ENCODE measurements around the gene GPM6B. TPM values are rescaled to one million over a fixed set of nuclear protein-coding genes. Genes with fewer than 3 reads are reported as not detected.

Gene GPM6B
- total RNA-seq, 1 experiment from 2014 or later = 0.51 TPM

DNA sequence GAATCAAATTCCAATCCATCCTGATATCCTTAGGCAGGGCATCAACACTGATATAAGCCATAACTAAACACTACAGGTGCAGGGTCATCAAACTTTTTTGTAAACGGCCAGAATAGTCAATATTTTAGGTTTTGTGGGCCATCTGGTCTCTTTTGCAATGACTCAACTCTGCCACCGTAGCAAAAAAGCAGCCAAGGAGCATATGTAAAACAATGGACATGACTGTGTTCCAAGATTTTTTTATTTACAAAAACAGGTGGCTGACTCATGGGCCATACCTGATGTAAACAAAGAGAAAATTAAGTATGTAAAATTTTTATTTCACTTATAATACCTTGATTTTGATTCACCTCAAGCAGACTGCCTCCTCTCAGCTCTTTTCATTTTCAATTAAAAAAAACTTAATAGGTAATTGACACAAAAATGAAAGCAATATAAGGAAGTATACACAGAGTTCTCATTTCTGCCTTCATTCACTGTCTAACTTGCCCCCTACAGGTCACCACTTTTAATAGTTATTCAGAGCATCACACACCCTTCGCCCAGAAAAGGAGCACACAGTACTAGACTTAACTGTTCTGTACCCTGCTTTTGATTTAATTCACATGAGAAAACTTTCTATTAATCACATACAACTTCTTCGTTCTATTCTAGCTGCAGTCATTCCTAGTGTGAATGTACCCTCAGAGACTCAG, 35.3 kb upstream of the GPM6B start:
- BruUV-seq (replicated peaks) = no TSS peak
- CTCF ChIA-PET = no interaction called here
- no peaks in the 10 kb centered on the region for H3K9me2 ChIP-seq (replicated peaks; ENCODE audit: low read length)
- no peak overlapping the region for H3K4me3 ChIP-seq (ENCODE audit: low read length)
- no peaks in the 10 kb centered on the region for H3K79me2 ChIP-seq (ENCODE audit: low read length)
- TF ChIP-seq, protein P1, sequence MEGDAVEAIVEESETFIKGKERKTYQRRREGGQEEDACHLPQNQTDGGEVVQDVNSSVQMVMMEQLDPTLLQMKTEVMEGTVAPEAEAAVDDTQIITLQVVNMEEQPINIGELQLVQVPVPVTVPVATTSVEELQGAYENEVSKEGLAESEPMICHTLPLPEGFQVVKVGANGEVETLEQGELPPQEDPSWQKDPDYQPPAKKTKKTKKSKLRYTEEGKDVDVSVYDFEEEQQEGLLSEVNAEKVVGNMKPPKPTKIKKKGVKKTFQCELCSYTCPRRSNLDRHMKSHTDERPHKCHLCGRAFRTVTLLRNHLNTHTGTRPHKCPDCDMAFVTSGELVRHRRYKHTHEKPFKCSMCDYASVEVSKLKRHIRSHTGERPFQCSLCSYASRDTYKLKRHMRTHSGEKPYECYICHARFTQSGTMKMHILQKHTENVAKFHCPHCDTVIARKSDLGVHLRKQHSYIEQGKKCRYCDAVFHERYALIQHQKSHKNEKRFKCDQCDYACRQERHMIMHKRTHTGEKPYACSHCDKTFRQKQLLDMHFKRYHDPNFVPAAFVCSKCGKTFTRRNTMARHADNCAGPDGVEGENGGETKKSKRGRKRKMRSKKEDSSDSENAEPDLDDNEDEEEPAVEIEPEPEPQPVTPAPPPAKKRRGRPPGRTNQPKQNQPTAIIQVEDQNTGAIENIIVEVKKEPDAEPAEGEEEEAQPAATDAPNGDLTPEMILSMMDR (conservative IDR thresholded peaks at IDR 0.05; ENCODE audit: low read depth, low read length) = peak; percentile 47; the same call in 1 of the 2 replicates
- no peak for TF ChIP-seq EZH2phosphoT487 (IDR thresholded peaks at IDR 0.05; ENCODE audit: borderline replicate concordance, low read length)
- H3K36me3 ChIP-seq (ENCODE audit: low read depth, low read length) = no peaks in the 10 kb centered on the region
- no peak overlapping the region for H3K27ac ChIP-seq (ENCODE audit: low read length)
- POLR2A ChIA-PET (ENCODE audit: unreplicated experiment) = no interaction called here
- H4K20me1 ChIP-seq (ENCODE audit: low read length) = no peaks in the 10 kb centered on the region
- H3K27me3 ChIP-seq (ENCODE audit: low read length) = no peaks in the 10 kb centered on the region
- H2AFZ ChIP-seq (ENCODE audit: low read length) = no peak overlapping the region
- DNase-seq (peak; percentile 56), ATAC-seq (peak; percentile 81)
- H3F3A ChIP-seq (ENCODE audit: low read length, unreplicated experiment) = no peaks in the 10 kb centered on the region
- intact Hi-C loops (cut with micrococcal nuclease) = no loop called here
- 0 out of 2 replicates have a peak, but pooled peaks cover 5% of the 10 kb centered on the region for H3K4me1 ChIP-seq (ENCODE audit: insufficient read depth, low read length)
- no peak overlapping the region for H3K9ac ChIP-seq (ENCODE audit: low read length)
- H3K9me3 ChIP-seq (ENCODE audit: low read length) = no peaks in the 10 kb centered on the region
- no peak overlapping the region; the same call in 1 of the 2 replicates for H3K4me2 ChIP-seq (ENCODE audit: low read length)

DNA sequence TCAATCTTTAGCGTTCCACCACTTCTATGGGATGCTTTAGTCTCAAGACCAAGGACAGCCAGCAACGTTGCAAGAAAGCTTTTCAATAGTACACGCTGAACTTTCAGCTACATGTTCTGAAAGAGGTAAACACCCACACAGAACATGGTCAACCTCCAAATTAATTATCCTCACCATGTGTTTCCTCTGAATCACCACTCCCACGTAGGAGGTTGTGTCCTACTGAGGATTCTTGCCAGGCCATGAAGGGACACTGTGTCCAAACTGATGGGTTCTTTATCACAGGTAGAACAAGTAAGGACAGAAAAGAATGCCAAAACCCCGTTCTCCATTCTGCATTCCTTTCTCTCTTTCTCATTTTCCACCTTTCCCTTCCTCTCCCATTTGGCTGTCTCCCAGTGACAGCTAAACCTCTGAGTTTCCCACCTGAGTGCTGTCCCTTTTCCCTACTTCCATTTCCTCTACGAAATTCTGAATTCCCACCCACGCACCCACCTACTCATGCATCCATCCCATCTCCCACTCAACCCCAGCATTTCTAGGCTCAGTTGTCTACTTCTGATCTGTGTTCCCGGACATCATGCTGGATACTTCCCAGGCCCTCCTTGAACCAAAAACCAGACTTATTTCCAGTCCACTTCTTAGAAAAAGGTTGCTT, 29.0 kb upstream of the GPM6B start:
- no TSS peak for BruUV-seq (replicated peaks)
- H2AFZ ChIP-seq (ENCODE audit: low read length) = 0 out of 2 replicates have a peak overlapping the region, but pooled peaks have one; percentile 18
- POLR2A ChIA-PET (ENCODE audit: unreplicated experiment) = no interaction called here

More for the DNA sequence above, 29.0 kb upstream of the GPM6B start:
- H3K27me3 ChIP-seq (ENCODE audit: low read length) = no peaks in the 10 kb centered on the region
- peaks cover 3% of the 10 kb centered on the region; the same call in 1 of the 2 replicates for H3K4me1 ChIP-seq (ENCODE audit: insufficient read depth, low read length)
- DNase-seq (peak; percentile 8), ATAC-seq (no peak)
- no peak overlapping the region for H3K9ac ChIP-seq (ENCODE audit: low read length)
- H3K4me2 ChIP-seq (ENCODE audit: low read length) = no peak overlapping the region
- TF ChIP-seq EZH2phosphoT487 (IDR thresholded peaks at IDR 0.05; ENCODE audit: borderline replicate concordance, low read length) = no peak
- no peak for TF ChIP-seq EZH2 (IDR thresholded peaks at IDR 0.05; ENCODE audit: low read length, unreplicated experiment)
- TF ChIP-seq, protein P1 (conservative IDR thresholded peaks at IDR 0.05; ENCODE audit: low read depth, low read length) = no peak
- no peak overlapping the region for H3K4me3 ChIP-seq (ENCODE audit: low read length)
- no peaks in the 10 kb centered on the region for H3K36me3 ChIP-seq (ENCODE audit: low read depth, low read length)
- no peaks in the 10 kb centered on the region for H4K20me1 ChIP-seq (ENCODE audit: low read length)
- H3K79me2 ChIP-seq (ENCODE audit: low read length) = no peaks in the 10 kb centered on the region
- intact Hi-C loops (cut with micrococcal nuclease) = no loop called here
- H3F3A ChIP-seq (ENCODE audit: low read length, unreplicated experiment) = no peaks in the 10 kb centered on the region
- CTCF ChIA-PET = no interaction called here
- H3K9me2 ChIP-seq (replicated peaks; ENCODE audit: low read length) = no peaks in the 10 kb centered on the region
- no peak overlapping the region for H3K27ac ChIP-seq (ENCODE audit: low read length)
- H3K9me3 ChIP-seq (ENCODE audit: low read length) = no peaks in the 10 kb centered on the region
